Measurements from ENCODE around the gene DCLK1.

DCLK1 gene

DNA sequence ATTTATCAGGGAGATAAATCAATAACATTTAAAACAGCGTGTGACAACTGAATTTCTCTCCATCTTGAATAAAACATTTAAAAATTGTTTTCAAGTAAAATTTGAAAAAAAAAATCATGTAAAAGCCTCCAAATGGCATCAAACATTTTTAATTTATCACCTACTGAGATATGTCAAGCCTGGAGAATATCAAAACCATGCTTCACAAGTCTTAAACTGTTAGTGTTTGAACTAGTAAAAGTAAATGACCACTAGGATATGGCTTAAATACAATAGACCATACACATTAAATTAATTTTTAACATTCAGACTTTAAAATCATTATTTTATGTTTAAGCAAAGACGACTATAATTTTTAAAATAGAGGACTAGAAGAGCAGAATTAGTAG is 281.9 kb downstream of the DCLK1 start:
- TF ChIP-seq GABPA (IDR thresholded peaks at IDR 0.05; ENCODE audit: low read depth) (no peak), SPI1 (IDR thresholded peaks at IDR 0.05; ENCODE audit: borderline replicate concordance, low read depth) (no peak), POLR2AphosphoS5 (IDR thresholded peaks at IDR 0.05; ENCODE audit: low read depth) (no peak)
- TF ChIP-seq, protein P1, sequence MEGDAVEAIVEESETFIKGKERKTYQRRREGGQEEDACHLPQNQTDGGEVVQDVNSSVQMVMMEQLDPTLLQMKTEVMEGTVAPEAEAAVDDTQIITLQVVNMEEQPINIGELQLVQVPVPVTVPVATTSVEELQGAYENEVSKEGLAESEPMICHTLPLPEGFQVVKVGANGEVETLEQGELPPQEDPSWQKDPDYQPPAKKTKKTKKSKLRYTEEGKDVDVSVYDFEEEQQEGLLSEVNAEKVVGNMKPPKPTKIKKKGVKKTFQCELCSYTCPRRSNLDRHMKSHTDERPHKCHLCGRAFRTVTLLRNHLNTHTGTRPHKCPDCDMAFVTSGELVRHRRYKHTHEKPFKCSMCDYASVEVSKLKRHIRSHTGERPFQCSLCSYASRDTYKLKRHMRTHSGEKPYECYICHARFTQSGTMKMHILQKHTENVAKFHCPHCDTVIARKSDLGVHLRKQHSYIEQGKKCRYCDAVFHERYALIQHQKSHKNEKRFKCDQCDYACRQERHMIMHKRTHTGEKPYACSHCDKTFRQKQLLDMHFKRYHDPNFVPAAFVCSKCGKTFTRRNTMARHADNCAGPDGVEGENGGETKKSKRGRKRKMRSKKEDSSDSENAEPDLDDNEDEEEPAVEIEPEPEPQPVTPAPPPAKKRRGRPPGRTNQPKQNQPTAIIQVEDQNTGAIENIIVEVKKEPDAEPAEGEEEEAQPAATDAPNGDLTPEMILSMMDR (IDR thresholded peaks at IDR 0.05; ENCODE audit: insufficient read depth, low read length), result no peak
- TF ChIP-seq, protein P2, sequence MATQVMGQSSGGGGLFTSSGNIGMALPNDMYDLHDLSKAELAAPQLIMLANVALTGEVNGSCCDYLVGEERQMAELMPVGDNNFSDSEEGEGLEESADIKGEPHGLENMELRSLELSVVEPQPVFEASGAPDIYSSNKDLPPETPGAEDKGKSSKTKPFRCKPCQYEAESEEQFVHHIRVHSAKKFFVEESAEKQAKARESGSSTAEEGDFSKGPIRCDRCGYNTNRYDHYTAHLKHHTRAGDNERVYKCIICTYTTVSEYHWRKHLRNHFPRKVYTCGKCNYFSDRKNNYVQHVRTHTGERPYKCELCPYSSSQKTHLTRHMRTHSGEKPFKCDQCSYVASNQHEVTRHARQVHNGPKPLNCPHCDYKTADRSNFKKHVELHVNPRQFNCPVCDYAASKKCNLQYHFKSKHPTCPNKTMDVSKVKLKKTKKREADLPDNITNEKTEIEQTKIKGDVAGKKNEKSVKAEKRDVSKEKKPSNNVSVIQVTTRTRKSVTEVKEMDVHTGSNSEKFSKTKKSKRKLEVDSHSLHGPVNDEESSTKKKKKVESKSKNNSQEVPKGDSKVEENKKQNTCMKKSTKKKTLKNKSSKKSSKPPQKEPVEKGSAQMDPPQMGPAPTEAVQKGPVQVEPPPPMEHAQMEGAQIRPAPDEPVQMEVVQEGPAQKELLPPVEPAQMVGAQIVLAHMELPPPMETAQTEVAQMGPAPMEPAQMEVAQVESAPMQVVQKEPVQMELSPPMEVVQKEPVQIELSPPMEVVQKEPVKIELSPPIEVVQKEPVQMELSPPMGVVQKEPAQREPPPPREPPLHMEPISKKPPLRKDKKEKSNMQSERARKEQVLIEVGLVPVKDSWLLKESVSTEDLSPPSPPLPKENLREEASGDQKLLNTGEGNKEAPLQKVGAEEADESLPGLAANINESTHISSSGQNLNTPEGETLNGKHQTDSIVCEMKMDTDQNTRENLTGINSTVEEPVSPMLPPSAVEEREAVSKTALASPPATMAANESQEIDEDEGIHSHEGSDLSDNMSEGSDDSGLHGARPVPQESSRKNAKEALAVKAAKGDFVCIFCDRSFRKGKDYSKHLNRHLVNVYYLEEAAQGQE (IDR thresholded peaks at IDR 0.05; ENCODE audit: insufficient replicate concordance, low read depth), result no peak
- no peak overlapping the region for H3K4me3 ChIP-seq (replicated peaks; ENCODE audit: insufficient read depth, low read length)
- H3K27me3 ChIP-seq (ENCODE audit: insufficient read depth, poor library complexity, severe bottlenecking), result no peaks in the 10 kb centered on the region
- H3K27ac ChIP-seq (replicated peaks), result no peak overlapping the region
- no peak for DNase-seq (ENCODE audit: low read depth in 1 of 2, low spot score in 1 of 2)

DNA sequence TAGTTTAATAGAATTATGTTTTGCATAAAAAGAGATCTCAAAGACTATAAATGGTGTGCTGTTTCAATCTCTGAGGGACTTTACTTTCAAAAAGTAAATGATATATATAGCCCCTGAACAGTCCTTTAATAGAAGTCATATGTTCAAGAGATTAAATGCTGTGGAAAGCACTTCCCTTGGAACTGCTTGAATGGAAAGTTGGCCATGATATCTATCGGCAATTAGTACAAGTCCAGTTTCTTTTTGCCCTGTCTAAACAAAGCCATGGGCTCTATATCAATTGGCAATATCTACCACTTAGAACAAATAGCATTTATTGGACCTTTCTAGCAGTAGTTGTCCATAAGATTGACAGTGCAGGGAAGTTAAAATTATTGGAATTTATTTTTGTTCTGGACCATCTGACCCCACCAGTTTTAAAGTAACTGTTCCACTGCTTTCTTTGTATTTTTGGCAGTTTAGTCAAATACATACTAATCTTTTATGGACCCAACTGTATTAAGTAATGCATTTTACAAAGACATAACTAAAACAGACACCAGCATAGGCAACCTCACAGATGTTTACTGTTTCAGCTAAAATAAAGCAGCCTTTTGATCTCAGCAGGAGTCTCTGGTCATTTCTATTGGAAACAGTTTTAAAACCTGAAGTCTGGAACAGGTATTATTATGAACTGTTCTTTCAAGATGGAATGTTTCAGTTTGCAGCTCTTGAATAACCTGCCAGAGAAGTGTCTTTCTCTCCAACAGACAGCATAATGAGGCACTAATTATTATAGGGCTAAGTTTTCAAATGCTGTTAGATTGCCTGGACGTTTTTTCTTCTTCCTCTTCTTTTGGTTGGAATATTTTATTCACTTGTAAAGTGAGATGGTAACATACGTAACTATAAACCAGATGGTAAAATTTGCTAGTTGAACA is 282.6 kb downstream of the DCLK1 start:
- TF ChIP-seq, protein P2 (IDR thresholded peaks at IDR 0.05; ENCODE audit: insufficient replicate concordance, low read depth), result no peak
- TF ChIP-seq POLR2AphosphoS5 (IDR thresholded peaks at IDR 0.05; ENCODE audit: low read depth) (no peak), SPI1 (IDR thresholded peaks at IDR 0.05; ENCODE audit: borderline replicate concordance, low read depth) (no peak), GABPA (IDR thresholded peaks at IDR 0.05; ENCODE audit: low read depth) (no peak)
- TF ChIP-seq, protein P1 (IDR thresholded peaks at IDR 0.05; ENCODE audit: insufficient read depth, low read length), result no peak
- H3K27ac ChIP-seq (replicated peaks), result no peak overlapping the region
- no peaks in the 10 kb centered on the region for H3K27me3 ChIP-seq (ENCODE audit: insufficient read depth, poor library complexity, severe bottlenecking)
- no peak overlapping the region for H3K4me3 ChIP-seq (replicated peaks; ENCODE audit: insufficient read depth, low read length)
- no peak for DNase-seq (ENCODE audit: low read depth in 1 of 2, low spot score in 1 of 2)

DNA sequence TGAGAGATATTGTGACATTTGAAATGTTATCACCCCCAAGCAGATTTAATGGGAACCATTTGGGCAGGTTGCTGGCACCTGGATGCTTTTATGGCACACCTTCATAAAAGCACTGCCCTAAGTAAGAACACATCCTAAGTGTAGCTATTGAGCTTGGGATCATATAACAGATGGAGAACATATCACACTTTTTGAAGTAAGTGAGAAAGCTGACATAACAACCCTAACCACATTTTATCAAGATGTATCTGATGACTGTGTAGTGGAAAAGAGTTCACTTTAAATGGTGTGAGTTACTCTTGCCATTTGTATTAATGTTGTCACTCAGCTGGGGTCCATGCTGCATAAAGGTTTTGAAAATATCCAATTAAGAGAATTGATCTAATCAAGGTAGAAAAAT is 287.9 kb downstream of the DCLK1 start:
- TF ChIP-seq, protein P2 (IDR thresholded peaks at IDR 0.05; ENCODE audit: insufficient replicate concordance, low read depth), result no peak
- H3K27ac ChIP-seq (replicated peaks), result no peak overlapping the region
- no peak overlapping the region for H3K4me3 ChIP-seq (replicated peaks; ENCODE audit: insufficient read depth, low read length)
- DNase-seq (ENCODE audit: low read depth in 1 of 2, low spot score in 1 of 2), result no peak
- H3K27me3 ChIP-seq (ENCODE audit: insufficient read depth, poor library complexity, severe bottlenecking), result no peaks in the 10 kb centered on the region
